Occipital lobe (tissue), 3 donors: Measurements from ENCODE around the gene CSF2. TPM values are rescaled to one million over a fixed set of nuclear protein-coding genes. Genes with fewer than 3 reads are reported as not detected.
"Not testable (repeated sequence)": the region's sequence is repeated elsewhere in the genome, so short reads cannot be mapped to it uniquely, and the experiment has no call there.

Experiments used
- DNase-seq: peaks from one replicate; lab custom pipeline; 2025; lab: John Stamatoyannopoulos, UW
- small RNA-seq: library from RNA; depleted of rRNA; stranded (forward); fragments of <200 nt; gene quantifications from one replicate; pipeline ENCODE3, GENCODE V24; 2014
- total RNA-seq: library from RNA; depleted of rRNA; stranded (reverse); fragments of >200 nt; gene quantifications from one replicate; pipeline ENCODE4 v1.2.3, GENCODE V29; 2014

Gene CSF2
- total RNA-seq, 1 donor from 2014 or later, result not detected

DNA sequence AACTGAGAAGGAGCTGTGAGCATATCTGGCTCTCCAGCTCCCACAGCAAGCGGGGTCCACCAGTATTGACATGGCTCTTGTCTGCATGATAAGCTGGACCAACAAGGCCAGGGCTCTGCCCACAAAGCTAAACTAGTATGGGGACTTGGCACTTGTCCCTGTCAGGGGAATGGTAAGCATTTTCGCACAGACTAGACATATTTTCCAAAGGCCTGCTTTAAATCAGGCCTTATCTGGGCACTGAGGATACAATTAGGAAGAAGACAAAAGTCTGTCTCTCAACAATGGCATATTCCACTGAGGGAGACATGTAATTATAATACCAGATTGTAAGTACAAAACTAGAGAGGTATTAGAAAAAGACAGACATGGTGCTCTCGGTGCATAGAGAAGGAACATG lies 32.1 kb downstream of the CSF2 start:
- DNase-seq, result no peak

DNA sequence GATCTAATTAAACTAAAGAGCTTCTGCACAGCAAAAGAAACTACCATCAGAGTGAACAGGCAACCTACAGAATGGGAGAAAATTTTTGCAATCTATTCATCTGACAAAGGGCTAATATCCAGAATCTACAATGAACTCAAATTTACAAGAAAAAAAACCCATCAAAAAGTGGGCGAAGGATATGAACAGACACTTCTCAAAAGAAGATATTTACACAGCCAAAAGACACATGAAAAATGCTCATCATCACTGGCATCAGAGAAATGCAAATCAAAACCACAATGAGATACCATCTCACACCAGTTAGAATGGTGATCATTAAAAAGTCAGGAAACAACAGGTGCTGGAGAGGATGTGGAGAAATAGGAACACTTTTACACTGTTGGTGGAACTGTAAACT lies 34.9 kb downstream of the CSF2 start:
- not testable (repeated sequence) for DNase-seq

DNA sequence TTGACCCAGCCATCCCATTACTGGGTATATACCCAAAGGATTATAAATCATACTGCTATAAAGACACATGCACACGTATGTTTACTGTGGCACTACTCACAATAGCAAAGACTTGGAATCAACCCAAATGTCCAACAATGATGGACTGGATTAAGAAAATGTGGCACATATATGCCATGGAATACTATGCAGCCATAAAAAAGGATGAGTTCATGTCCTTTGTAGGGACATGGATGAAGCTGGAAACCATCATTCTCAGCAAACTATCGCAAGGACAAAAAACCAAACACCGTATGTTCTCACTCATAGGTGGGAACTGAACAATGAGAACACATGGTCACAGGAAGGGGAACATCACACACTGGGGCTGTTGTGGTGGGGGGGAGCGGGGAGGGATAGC lies 35.4 kb downstream of the CSF2 start:
- DNase-seq, result not testable (repeated sequence)

DNA sequence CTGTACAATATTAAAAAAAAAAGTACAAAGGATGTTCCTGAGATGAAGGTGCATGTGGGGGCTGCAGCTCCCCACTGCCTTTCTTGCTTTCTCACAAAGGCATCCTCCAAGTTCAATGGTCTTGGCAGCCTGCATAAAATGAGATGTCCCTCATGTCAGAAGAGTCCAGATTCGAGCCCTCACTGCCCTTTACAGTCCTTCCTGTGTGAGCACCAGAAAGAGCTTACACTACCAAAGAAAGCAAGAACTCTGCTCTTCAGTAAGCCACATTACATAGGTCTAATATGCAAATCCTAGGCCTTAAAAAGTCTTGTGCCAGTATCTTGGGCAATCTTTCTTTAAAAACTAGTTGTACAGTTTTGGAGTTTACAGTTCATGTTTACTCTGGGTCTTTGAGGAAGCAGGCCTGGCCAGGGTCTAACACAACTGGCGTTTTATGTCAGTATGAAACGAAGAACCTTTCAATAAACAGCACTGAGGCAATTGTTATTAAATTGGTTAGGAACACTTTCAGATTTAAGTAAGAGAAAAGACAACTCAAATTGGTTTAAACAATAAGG lies 36.0 kb downstream of the CSF2 start:
- DNase-seq, result no peak

DNA sequence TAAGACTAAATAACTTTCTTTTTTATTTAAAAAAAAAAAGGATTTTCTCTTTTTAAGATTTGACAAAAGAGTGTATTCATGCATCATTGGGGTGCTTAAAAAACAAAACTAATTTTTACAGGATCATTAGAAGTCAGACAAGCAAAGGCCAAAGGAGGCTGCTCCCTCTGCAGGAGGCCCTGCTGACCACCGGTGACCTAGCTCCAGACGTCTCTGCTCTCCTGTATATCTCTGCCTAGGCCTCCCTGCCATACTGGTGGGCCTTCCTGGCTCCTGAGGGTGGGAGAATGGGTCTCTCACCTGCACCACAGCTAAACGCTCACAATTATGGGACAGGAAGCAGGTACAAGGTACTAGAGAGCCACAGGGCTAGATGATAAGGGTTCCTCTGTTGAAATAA lies 36.6 kb downstream of the CSF2 start:
- DNase-seq, result no peak

DNA sequence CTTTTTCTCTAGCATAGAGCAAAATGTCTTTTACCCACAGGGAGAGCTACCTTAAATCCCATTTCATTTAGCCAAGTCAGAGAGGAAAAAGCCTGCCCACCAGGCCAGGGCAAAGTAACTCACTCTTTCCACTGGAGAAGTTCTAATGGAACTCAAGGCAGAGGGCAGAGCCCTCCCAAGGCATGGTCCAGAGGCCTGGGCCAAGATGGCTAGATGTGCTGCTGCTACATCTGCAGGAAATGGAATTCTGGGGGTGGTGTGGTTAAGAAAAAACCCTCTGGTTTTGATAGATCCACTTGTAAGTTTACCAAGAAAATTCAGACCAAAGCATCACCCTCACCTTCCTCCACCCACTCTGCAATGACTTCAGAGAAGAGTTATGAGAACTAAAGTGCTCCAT lies 37.3 kb downstream of the CSF2 start:
- no peak for DNase-seq

DNA sequence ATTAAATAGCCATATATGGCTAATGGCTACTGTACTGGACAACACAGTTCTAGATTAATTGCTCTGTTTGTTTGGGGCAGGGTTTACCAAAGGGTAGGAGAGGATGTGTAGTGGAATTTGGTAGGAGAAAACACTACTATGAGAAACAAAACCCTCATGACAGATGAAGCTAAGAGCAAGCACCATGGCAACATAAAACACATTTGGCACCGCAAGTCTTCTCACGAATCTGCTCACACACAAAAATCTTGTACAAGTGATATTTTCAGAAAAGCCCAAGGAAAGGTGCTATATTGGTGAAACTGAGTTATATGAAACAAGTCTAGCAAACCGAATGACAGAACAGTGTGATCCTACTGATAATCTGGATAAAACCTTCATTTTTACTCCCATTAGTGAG lies 38.5 kb downstream of the CSF2 start:
- no peak for DNase-seq

DNA sequence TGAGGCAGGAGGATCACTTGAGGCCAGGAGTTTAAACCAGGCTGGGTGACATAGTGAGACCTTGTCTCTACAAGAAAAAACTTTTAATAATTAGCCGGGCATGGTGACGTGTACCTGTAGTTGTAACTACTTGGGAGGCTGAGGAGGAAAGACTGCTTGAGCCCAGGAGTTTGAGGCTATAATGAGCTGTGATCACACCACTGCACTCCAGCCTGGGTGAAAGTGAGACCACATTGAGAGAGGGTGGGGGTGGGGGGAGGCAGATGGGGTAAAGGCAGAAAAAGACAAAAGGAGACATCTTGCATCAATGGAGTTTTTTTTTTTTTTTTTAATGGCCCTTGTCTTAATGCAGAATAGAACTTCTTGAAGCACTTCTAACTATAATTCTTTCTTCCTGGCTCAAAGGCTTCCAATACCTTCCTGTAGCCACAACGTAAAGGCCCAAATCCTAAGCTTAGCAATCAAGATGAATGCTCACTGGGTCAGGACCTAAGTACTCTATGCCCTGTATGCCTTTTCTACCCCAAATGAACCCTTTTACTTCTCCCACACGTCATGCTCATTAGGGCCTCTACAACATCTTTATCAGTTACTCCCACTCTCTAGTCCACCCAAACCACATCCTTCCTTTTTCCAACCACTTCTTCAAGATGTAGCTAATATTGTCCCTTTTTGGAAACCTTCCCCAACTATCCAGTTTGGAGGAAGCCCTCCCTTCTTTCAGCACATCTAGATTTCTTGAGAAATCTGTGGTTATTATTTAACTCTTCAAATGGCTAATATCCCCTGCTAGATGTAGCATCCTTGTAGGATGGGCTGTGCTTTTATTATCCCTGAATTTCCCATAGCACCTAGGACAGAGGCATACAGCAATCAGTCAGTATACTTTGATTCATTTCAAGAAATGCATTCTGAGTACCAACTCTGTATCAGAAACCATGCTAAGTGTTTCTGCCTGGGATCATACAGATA lies 40.8 kb downstream of the CSF2 start:
- DNase-seq, result no peak

DNA sequence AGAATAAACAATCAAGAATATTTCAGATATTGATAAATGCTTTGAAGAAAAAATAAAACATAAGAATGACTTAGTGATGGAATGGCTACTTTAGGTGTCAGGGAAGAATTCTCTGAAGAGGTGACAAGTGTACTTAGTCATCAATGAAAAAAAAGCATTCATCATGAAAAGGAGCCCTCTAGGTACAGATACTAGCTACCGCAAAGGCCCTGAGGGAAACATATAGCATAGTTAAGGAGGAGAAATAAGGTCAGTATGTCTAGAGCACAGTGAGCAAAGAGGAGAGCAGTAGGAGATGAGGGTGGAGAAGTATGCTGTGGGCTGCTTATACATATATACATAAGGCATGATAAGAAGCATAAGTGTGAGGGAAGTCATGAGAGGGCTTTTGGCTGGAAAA lies 41.8 kb downstream of the CSF2 start:
- DNase-seq, result no peak

DNA sequence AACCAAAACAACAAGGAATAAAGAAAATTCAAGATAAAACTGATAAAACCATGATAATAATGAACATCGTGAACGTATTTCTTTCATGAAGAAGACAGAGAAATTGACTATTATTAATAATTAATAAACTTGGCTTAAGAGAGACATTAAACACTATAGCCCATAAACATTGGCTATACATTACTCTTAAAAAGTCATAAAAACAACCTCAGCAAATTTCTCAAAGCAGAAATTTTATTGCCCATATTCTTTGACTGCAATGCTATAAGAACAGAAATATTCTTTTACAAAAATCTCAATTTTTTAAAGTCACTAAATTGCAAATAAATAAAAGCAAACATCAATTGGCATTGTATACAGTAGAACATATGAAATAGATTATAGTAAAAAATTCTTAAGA lies 42.5 kb downstream of the CSF2 start:
- DNase-seq, result no peak

DNA sequence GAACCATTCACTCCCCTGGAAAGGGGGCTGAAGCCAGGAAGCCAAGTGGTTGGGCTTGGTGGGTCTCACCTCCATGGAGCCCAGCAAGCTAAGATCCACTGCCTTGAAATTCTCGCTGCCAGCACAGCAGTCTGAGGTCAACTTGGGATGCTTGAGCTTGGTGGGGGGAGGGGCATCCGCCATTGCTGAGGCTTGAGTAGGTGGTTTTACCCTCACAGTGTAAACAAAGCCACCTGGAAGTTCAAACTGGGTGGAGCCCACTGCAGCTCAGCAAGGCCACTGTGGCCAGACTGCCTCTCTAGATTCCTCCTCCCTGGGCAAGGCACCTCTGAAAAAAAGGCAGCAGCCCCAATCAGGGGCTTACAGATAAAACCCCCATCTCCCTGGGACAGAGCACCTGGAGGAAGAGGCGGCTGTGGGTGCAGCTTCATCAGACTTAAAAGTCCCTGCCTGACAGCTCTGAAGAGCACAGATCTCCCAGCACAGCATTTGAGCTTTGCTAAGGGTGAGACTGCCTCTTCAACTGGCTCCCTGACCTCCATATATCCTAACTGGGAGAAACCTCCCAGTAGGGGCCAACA lies 43.4 kb downstream of the CSF2 start:
- not testable (repeated sequence) for DNase-seq

DNA sequence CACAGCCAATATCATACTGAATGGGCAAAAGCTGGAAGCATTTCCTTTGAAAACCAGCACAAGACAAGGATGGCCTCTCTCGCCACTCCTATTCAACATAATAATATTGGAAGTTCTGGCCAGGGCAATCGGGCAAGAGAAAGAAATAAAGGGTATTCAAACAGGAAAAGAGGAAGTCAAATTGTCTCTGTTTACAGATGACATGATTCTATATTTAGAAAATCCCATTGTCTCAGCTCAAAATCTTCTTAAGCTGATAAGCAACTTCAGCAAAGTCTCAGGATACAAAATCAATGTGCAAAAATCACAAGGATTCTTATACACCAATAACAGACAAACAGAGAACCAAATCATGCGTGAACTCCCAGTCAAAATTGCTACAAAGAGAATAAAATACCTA lies 47.1 kb downstream of the CSF2 start:
- not testable (repeated sequence) for DNase-seq

DNA sequence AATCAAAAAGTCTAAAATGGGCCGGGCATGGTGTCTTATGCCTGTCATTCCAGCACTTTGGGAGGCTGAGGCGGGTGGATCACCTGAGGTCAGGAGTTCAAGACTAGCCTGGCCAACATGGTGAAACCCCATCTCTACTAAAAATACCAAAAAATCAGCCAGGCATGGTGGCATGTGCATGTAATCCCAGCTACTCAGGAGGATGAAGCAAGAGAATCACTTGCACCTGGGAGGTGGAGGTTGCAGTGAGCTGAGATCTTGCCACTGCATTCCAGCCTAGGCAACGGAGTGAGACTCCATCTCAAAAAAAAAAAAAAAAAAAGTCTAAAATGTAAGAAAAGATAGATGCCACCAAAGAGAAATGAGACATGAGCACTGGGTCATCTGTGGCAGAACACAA lies 49.4 kb downstream of the CSF2 start:
- not testable (repeated sequence) for DNase-seq

DNA sequence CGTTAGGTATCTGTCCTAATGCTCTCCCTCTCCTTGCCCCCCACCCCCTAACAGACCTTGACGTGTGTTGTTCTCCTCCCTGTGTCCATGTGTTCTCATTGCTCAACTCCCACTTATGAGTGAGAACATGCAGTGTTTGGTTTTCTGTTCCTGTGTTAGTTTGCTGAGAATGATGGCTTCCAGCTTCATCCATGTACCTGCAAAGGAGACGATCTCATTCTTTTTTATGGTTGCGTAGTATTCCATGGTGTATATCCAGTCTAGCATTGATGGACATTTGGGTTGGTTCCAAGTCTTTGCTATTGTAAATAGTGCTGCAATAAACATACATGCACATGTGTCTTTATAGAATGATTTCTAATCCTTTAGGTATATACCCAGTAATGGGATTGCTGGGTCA lies 50.0 kb downstream of the CSF2 start:
- not testable (repeated sequence) for DNase-seq

Small RNA genes within 50 kb of the gene (small RNA-seq; reads per million reads assigned to genes)
- gene RF00285, result not detected

Other genes starting within 250 kb of the CSF2 start
- 1.7 TPM for gene MEIKIN, start 128.1 kb upstream of the CSF2 start, total RNA-seq
- gene ACSL6, start 62.1 kb upstream of the CSF2 start, total RNA-seq, result 32.9 TPM
- gene IL3, start 13.1 kb upstream of the CSF2 start, total RNA-seq, result not detected
- 15.3 TPM for gene P4HA2, start 154.1 kb downstream of the CSF2 start, total RNA-seq
- 3.1 TPM for gene PDLIM4, start 183.9 kb downstream of the CSF2 start, total RNA-seq
- gene SLC22A4, start 220.6 kb downstream of the CSF2 start, total RNA-seq, result 1.6 TPM